GM06990 (cell line): ENCODE data around the gene PGPEP1.
A peak's percentile ranks its signal among the peaks of the same experiment; 100 is the strongest.

Experiments used
- DNase-seq: peaks from one replicate; pipeline ENCODE4 v3.0.0-alpha.2; 2011; ENCODE audit not compliant: insufficient read length; ENCODE audit errors: extremely low read depth
- H3K27me3 ChIP-seq: replicated peaks from 2 replicates; pipeline ENCODE4 v1.6.0; 2011; ENCODE audit warnings: low read length; ENCODE audit not compliant: control insufficient read depth, insufficient read depth
- H3K36me3 ChIP-seq: 2 replicates; pipeline ENCODE4 v1.5.1; 2011; ENCODE audit warnings: low read length; ENCODE audit not compliant: control insufficient read depth, insufficient read depth
- H3K4me3 ChIP-seq: replicated peaks from 2 replicates; pipeline ENCODE4 v1.5.1; 2011; ENCODE audit warnings: low read depth, mild to moderate bottlenecking, control low read depth, low read length
- TF ChIP-seq, protein P1 (sequence below): IDR thresholded peaks from 2 replicates; pipeline ENCODE4 v1.5.1; 2011; ENCODE audit warnings: low read length, control low read depth, mild to moderate bottlenecking, inconsistent platforms; ENCODE audit not compliant: insufficient read depth, poor library complexity, severe bottlenecking

Gene PGPEP1

DNA sequence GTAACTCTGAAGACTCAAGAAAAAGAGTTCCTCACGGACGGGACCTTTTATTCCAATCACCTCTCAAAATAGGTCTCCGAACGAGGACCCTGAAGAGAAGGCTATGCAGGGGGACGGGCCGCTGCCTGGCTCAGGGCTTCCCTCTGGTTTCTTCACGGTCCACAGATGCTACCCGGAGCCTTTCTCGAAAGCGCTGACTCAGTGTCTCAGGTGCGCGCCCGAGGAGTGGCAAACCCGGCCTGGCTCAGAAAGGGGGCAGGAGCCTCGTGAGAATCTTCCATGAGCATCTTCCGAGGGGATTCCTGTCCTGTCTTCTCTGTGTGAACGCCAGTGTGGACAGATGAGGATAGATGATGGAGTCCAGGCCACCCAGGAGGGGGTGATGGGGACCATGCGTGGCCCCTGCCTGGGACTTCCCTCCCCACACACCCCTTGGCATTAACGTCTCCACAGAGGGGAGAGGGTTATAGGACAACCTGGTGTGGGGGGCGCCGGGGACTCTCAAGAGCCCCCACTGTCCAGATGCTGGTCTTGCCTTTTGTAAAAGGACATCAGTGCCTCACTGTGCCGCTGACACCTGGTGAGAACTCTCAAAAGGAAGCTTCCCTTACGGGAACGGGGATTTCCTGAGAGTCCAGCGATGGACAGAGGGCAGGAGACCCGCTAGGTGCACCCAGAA, 34.0 kb upstream of the PGPEP1 start:
- Histone ChIP-seq H3K4me3 (peak overlapping the region; percentile 4; the same call in 1 of the 2 replicates), H3K36me3 (peaks cover 9% of the 10 kb centered on the region), H3K27me3 (no peaks in the 10 kb centered on the region)
- DNase-seq, result peak; percentile 43
- TF ChIP-seq, protein P1, sequence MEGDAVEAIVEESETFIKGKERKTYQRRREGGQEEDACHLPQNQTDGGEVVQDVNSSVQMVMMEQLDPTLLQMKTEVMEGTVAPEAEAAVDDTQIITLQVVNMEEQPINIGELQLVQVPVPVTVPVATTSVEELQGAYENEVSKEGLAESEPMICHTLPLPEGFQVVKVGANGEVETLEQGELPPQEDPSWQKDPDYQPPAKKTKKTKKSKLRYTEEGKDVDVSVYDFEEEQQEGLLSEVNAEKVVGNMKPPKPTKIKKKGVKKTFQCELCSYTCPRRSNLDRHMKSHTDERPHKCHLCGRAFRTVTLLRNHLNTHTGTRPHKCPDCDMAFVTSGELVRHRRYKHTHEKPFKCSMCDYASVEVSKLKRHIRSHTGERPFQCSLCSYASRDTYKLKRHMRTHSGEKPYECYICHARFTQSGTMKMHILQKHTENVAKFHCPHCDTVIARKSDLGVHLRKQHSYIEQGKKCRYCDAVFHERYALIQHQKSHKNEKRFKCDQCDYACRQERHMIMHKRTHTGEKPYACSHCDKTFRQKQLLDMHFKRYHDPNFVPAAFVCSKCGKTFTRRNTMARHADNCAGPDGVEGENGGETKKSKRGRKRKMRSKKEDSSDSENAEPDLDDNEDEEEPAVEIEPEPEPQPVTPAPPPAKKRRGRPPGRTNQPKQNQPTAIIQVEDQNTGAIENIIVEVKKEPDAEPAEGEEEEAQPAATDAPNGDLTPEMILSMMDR, result no peak

- no peak for DNase-seq
- peaks cover 13% of the 10 kb centered on the region for H3K36me3 ChIP-seq
- TF ChIP-seq, protein P1, result no peak
- H3K4me3 ChIP-seq, result peak overlapping the region; percentile 4; the same call in 1 of the 2 replicates
- H3K27me3 ChIP-seq, result no peaks in the 10 kb centered on the region
These were observed 33.5 kb upstream of the PGPEP1 start for GRCh38 chr19:18306888-18307260.

- Histone ChIP-seq H3K36me3 (peaks cover 17% of the 10 kb centered on the region), H3K27me3 (no peaks in the 10 kb centered on the region), H3K4me3 (no peak overlapping the region)
- TF ChIP-seq, protein P1, result peak; percentile 39
- no peak for DNase-seq
These were observed 33.1 kb upstream of the PGPEP1 start for GRCh38 chr19:18307271-18307681.

- Histone ChIP-seq H3K4me3 (no peak overlapping the region), H3K36me3 (peaks cover 21% of the 10 kb centered on the region), H3K27me3 (no peaks in the 10 kb centered on the region)
- DNase-seq, result no peak
- TF ChIP-seq, protein P1, result no peak
These were observed 32.1 kb upstream of the PGPEP1 start for GRCh38 chr19:18308051-18308947.

DNA sequence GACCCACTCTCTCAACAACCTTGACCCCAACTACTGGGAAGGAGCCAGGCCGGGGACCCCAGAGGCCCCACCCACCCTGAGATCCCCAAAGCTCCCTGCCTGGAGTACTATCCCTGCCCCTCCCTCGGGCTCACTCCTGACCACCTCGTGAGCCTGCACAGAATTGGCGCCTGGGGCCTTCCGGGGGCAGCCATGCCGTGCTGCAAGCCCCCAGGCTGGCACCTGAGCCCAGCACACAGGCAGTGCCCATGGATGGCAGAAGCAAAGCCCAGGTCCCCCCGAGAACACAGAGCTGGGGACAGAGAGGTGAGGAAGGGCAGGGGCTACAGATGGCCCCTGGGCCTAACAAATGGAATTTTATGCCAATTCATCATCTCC, 31.5 kb upstream of the PGPEP1 start:
- peaks cover 21% of the 10 kb centered on the region for H3K36me3 ChIP-seq
- no peaks in the 10 kb centered on the region for H3K27me3 ChIP-seq
- no peak for DNase-seq
- H3K4me3 ChIP-seq, result no peak overlapping the region
- TF ChIP-seq, protein P1, result no peak
